DND-41 (cell line): ENCODE measurements around the gene XXYLT1.

ENCODE experiments used
- ATAC-seq: fragments of 200-7000 bp; cut with Tn5 transposase; 3 replicates; pipeline ENCODE4 v1.9.1; 2021; ENCODE audit warnings: low read depth; ENCODE audit not compliant: insufficient read depth
- DNase-seq: peaks from one replicate; pipeline ENCODE4 v3.0.0-alpha.2; 2020
- H2AFZ ChIP-seq: 2 replicates; pipeline ENCODE4 v1.6.0; 2012; ENCODE audit warnings: low read depth, low read length
- H3K27ac ChIP-seq: 2 replicates; pipeline ENCODE4 v1.5.1; 2012; ENCODE audit warnings: low read length, inconsistent platforms
- H3K27me3 ChIP-seq: fragments of 200-600 bp; sonication (generic); 2 replicates; pipeline ENCODE4 v1.6.0; 2012; ENCODE audit warnings: low read length, mild to moderate bottlenecking, inconsistent platforms; ENCODE audit not compliant: insufficient read depth, poor library complexity
- H3K36me3 ChIP-seq: 2 replicates; pipeline ENCODE4 v1.5.1; 2012; ENCODE audit warnings: low read length, inconsistent platforms; ENCODE audit not compliant: insufficient read depth
- H3K4me1 ChIP-seq: 2 replicates; pipeline ENCODE4 v1.5.1; 2012; ENCODE audit warnings: mild to moderate bottlenecking, low read length; ENCODE audit not compliant: insufficient read depth
- H3K4me2 ChIP-seq: 2 replicates; pipeline ENCODE4 v1.6.0; 2012; ENCODE audit warnings: mild to moderate bottlenecking, moderate library complexity, low read length, inconsistent platforms; ENCODE audit not compliant: insufficient read depth
- H3K4me3 ChIP-seq, 2 experiments: fragments of 200-600 bp in 1 of 2; shearing (Covaris generic) in 1 of 2; 2 replicates each; pipeline ENCODE4 v1.5.1; 2012 to 2016; ENCODE audit warnings: inconsistent platforms in 2 of 2, low read length in 2 of 2, mild to moderate bottlenecking in 2 of 2, low read depth in 1 of 2, moderate library complexity in 1 of 2
- H3K79me2 ChIP-seq: 2 replicates; pipeline ENCODE4 v1.6.0; 2012; ENCODE audit warnings: low read length, inconsistent platforms; ENCODE audit not compliant: insufficient read depth
- H3K9ac ChIP-seq: 2 replicates; pipeline ENCODE4 v1.6.0; 2012; ENCODE audit warnings: low read depth, mild to moderate bottlenecking, inconsistent platforms, low read length, moderate library complexity
- H3K9me3 ChIP-seq: 2 replicates; pipeline ENCODE4 v1.5.1; 2012; ENCODE audit warnings: low read length, moderate library complexity, mild to moderate bottlenecking, inconsistent platforms; ENCODE audit not compliant: insufficient read depth, severe bottlenecking
- H4K20me1 ChIP-seq: 2 replicates; pipeline ENCODE4 v1.6.0; 2012; ENCODE audit warnings: low read length; ENCODE audit not compliant: insufficient read depth
- CTCF ChIP-seq: IDR thresholded peaks from 2 replicates; pipeline ENCODE4 v1.5.1; 2012; ENCODE audit warnings: borderline replicate concordance, low read length, moderate library complexity, mild to moderate bottlenecking; ENCODE audit not compliant: poor library complexity, severe bottlenecking; ENCODE audit errors: extremely low read depth
- EZH2 ChIP-seq: IDR thresholded peaks from 3 replicates; pipeline ENCODE4 v1.6.1; 2012; ENCODE audit warnings: borderline replicate concordance, low read depth, mild to moderate bottlenecking, moderate library complexity, low read length, inconsistent platforms; ENCODE audit not compliant: severe bottlenecking

The XXYLT1 gene

GRCh38 chr3:195077611-195078540 is 193.1 kb downstream of the XXYLT1 start:
- H4K20me1 ChIP-seq = peaks cover 45% of the 10 kb centered on the region
- H3K27ac ChIP-seq = peak overlapping the region; percentile 77; the same call in 1 of the 2 replicates
- peaks cover 60% of the 10 kb centered on the region for H3K4me1 ChIP-seq
- H2AFZ ChIP-seq = no peak overlapping the region
- no peak overlapping the region for H3K4me2 ChIP-seq
- no peaks in the 10 kb centered on the region for H3K79me2 ChIP-seq
- H3K27me3 ChIP-seq = no peaks in the 10 kb centered on the region
- TF ChIP-seq EZH2 (no peak), CTCF (no peak)
- H3K4me3 ChIP-seq = no peak overlapping the region
- ATAC-seq (no peak), DNase-seq (no peak)
- H3K36me3 ChIP-seq = no peaks in the 10 kb centered on the region
- H3K9ac ChIP-seq = no peak overlapping the region
- no peaks in the 10 kb centered on the region for H3K9me3 ChIP-seq

- DNase-seq (no peak), ATAC-seq (no peak)
- no peak overlapping the region; the same call in 1 of the 2 replicates for H3K27ac ChIP-seq
- H4K20me1 ChIP-seq = peaks cover 45% of the 10 kb centered on the region
- H3K4me3 ChIP-seq = no peak overlapping the region
- TF ChIP-seq EZH2 (no peak), CTCF (no peak)
- no peaks in the 10 kb centered on the region for H3K27me3 ChIP-seq
- H3K4me1 ChIP-seq = peaks cover 55% of the 10 kb centered on the region
- H3K9me3 ChIP-seq = no peaks in the 10 kb centered on the region
- H2AFZ ChIP-seq = no peak overlapping the region
- H3K36me3 ChIP-seq = no peaks in the 10 kb centered on the region
- no peaks in the 10 kb centered on the region for H3K79me2 ChIP-seq
- H3K4me2 ChIP-seq = no peak overlapping the region
- no peak overlapping the region for H3K9ac ChIP-seq
Measured at GRCh38 chr3:195076981-195077610, 193.9 kb downstream of the XXYLT1 start.

GRCh38 chr3:195075941-195076875 is 194.8 kb downstream of the XXYLT1 start:
- H3K9ac ChIP-seq = no peak overlapping the region
- H3K4me3 ChIP-seq = no peak overlapping the region
- H2AFZ ChIP-seq = no peak overlapping the region
- no peaks in the 10 kb centered on the region for H3K9me3 ChIP-seq
- no peak overlapping the region for H3K4me2 ChIP-seq
- H3K27me3 ChIP-seq = no peaks in the 10 kb centered on the region
- H3K4me1 ChIP-seq = peaks cover 46% of the 10 kb centered on the region
- peak; percentile 59 for DNase-seq
- peak; percentile 47 for ATAC-seq
- no peak overlapping the region; the same call in 1 of the 2 replicates for H3K27ac ChIP-seq
- H4K20me1 ChIP-seq = peaks cover 42% of the 10 kb centered on the region
- no peaks in the 10 kb centered on the region for H3K36me3 ChIP-seq
- TF ChIP-seq EZH2 = no peak
- TF ChIP-seq CTCF = no peak
- H3K79me2 ChIP-seq = no peaks in the 10 kb centered on the region
